ENCODE measurements around the gene ITFG1. TPM values are rescaled to one million over a fixed set of nuclear protein-coding genes. Genes with fewer than 3 reads are reported as not detected.
A peak's percentile ranks its signal among the peaks of the same experiment; 100 is the strongest.
"Not testable (repeated sequence)": the region's sequence is repeated elsewhere in the genome, so short reads cannot be mapped to it uniquely, and the experiment has no call there.

The ITFG1 gene
- total and polyA plus RNA-seq, 5 donors: 51.7 to 72.6 (median 63.4) TPM

DNA sequence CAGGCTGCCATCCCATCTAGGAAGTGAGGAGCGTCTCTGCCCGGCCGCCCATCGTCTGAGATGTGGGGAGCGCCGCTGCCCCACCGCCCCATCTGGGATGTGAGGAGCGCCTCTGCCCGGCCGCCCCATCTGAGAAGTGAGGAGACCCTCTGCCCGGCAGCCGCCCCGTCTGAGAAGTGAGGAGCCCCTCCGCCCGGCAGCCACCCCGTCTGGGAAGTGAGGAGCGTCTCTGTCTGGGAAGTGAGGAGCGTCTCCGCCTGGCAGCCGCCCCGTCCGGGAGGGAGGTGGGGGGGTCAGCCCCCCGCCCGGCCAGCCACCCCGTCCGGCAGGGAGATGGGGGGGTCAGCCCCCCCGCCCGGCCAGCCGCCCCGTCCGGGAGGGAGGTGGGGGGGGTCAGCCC lies 279.8 kb downstream of the ITFG1 start:
- H3K4me1 ChIP-seq (ENCODE audit: control insufficient read depth, insufficient read depth, low read length); H3K9me3 ChIP-seq (ENCODE audit: control insufficient read depth, low read length); ATAC-seq; DNase-seq; H3K27ac ChIP-seq (ENCODE audit: low read length); H3K4me3 ChIP-seq (ENCODE audit: low read length); H3K27me3 ChIP-seq (ENCODE audit: control insufficient read depth, insufficient read depth); intact Hi-C loops (cut with DNase I): not testable (repeated sequence)
- WGBS: 98% methylated on average over 31 of the region's 31 CpGs

DNA sequence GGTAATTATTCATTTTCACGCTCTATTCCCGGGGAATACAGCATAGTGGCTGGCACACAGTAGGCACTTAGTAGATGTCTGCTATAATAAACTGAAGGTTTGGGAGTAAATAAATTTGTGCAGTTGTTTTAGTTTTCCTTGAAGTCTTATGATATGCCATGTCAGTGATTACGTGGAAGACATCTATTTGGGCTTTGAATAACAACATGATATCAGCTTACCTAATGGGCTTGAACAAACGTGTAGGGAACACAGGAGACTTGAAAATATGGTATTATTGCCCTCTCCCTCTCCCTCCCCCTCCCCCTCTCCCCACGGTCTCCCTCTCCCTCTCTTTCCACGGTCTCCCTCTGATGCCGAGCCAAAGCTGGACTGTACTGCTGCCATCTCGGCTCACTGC lies 280.8 kb downstream of the ITFG1 start:
- H3K27me3 ChIP-seq (ENCODE audit: control insufficient read depth, insufficient read depth): no peaks in the 10 kb centered on the region
- H3K27ac ChIP-seq (ENCODE audit: low read length): no peak overlapping the region
- no peak for ATAC-seq
- DNase-seq: no peak
- no peak overlapping the region for H3K4me3 ChIP-seq (ENCODE audit: low read length)
- H3K9me3 ChIP-seq (ENCODE audit: control insufficient read depth, low read length): no peaks in the 10 kb centered on the region
- WGBS: 91% methylated on average over 8 of the region's 8 CpGs
- H3K4me1 ChIP-seq (ENCODE audit: control insufficient read depth, insufficient read depth, low read length): no peaks in the 10 kb centered on the region
- intact Hi-C loops (cut with DNase I): no loop called here

DNA sequence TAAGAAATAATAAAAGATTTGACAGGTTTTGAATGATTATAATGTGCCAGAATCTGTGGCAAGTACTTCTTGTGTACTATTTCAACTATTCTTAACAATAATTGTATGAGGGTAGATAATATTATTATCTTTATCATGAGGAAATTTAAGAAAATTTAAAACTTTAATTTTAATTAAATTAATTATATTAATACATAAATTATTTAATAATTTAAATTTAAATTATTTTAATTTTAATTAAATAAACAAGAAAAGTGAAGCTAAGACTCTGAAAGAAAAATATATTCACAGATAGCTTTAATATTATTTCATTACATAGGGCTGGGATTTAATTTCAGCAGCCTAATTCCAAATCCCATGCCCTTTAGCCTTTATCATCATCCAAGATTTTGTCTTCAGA lies 285.7 kb downstream of the ITFG1 start:
- intact Hi-C loops (cut with DNase I): no loop called here
- no peak overlapping the region for H3K27ac ChIP-seq (ENCODE audit: low read length)
- no peaks in the 10 kb centered on the region for H3K27me3 ChIP-seq (ENCODE audit: control insufficient read depth, insufficient read depth)
- no peaks in the 10 kb centered on the region for H3K4me1 ChIP-seq (ENCODE audit: control insufficient read depth, insufficient read depth, low read length)
- DNase-seq: no peak
- no peak for ATAC-seq
- no peak overlapping the region for H3K4me3 ChIP-seq (ENCODE audit: low read length)
- H3K9me3 ChIP-seq (ENCODE audit: control insufficient read depth, low read length): no peaks in the 10 kb centered on the region

DNA sequence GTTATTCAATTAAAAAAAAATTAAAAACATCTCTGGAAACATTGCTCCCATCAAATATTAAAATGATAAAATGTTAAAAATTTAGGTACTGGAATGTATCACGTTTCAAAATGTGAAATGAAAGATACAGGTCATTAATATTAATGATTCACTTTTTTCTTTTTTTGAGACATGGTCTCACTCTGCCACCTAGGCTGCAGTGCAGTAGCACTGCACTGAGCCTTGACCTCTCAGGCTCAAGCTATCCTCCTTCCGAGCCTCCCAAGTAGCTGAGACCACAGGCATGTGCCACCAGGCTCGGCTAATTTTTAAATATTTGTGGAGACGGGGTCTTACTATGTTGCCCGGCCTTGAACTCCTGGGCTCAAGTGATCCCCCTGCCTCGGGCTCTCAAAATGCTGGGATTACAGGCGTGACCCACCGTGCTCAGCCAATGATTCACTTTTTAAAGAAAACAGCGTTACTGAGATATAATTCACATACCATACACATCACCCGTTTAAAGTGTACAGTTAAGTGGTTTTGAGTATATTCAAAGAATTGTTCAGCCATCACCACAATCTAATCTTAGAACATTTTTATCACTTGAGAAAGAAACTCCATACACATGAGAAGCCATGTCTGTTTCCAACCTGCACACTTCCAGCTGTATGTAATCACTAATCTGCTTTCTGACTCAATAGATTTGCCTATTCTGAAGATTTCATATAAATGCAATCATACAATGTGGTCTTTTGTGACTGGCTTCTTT lies 298.0 kb downstream of the ITFG1 start:
- WGBS: 92% methylated on average over 10 of the region's 10 CpGs

DNA sequence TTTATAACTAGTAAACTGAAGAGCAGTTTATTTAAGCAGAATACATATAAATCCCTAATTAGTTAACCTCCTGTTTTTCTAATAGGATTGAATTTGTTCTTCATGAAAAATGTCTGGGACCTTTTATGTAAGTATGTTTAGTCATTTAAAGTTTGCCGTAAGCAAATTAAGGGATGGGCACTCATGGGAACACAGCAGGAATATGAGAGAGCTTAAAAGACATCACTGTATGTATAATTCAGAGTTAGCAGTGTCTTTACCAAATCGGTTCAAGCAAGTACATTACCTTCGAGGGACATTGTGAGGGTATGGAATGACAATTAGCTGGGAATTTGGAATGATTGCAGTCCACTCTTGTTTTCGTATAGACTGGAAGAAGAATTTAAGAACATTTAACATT lies 299.4 kb downstream of the ITFG1 start:
- DNase-seq (no peak), ATAC-seq (no peak)
- WGBS: 94% methylated on average over 4 of the region's 4 CpGs
- Histone ChIP-seq H3K27ac (ENCODE audit: low read length) (no peak overlapping the region), H3K9me3 (ENCODE audit: control insufficient read depth, low read length) (no peaks in the 10 kb centered on the region), H3K4me1 (ENCODE audit: control insufficient read depth, insufficient read depth, low read length) (no peaks in the 10 kb centered on the region), H3K27me3 (ENCODE audit: control insufficient read depth, insufficient read depth) (no peaks in the 10 kb centered on the region), H3K4me3 (ENCODE audit: low read length) (no peak overlapping the region)
- intact Hi-C loops (cut with DNase I): no loop called here

More for the DNA sequence above, 298.0 kb downstream of the ITFG1 start:
- intact Hi-C loops (cut with DNase I): no loop called here
- H3K9me3 ChIP-seq (ENCODE audit: control insufficient read depth, low read length): no peaks in the 10 kb centered on the region
- ATAC-seq (no peak), DNase-seq (no peak)
- H3K27ac ChIP-seq (ENCODE audit: low read length): no peak overlapping the region
- H3K27me3 ChIP-seq (ENCODE audit: control insufficient read depth, insufficient read depth): no peaks in the 10 kb centered on the region
- H3K4me1 ChIP-seq (ENCODE audit: control insufficient read depth, insufficient read depth, low read length): no peaks in the 10 kb centered on the region
- no peak overlapping the region for H3K4me3 ChIP-seq (ENCODE audit: low read length)

DNA sequence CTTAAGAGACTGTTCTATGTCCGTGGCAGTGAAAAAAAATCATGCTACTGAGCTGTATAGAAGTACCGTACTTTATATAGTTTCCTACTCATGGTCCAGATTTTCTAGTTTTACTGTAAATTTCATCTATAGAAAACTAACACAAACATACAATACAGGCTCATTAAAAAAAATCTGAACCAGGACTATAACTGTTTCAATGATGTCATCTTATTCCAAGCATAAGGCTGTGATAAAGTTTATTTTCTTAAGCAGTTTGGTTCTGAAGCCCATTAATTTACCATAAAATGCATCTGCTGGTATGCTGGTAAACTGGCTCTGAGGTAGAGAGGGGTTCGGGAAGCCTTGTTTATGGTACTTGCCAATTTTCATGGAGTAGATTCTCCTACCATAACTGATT lies 300.4 kb downstream of the ITFG1 start:
- WGBS: 95% methylated on average over 3 of the region's 3 CpGs
- intact Hi-C loops (cut with DNase I): no loop called here

DNA sequence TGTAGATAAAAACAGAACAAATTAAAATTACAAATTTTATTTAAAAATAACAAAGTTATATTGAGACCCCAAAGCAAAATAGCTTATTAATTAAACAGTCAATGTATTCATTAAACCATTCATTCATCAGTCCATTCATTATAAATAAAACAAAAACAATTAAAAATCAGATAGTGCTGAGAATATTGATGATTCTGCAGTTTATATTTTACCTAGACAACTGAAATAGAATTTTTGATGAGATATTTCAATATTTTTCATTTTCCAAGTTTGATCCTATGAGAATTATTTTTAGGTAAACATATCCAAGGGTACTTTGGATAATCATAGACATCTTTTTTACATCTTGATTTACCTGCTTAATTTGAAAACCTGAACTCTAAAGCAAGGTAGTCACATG lies 301.9 kb downstream of the ITFG1 start:
- H3K9me3 ChIP-seq (ENCODE audit: control insufficient read depth, low read length): no peaks in the 10 kb centered on the region
- H3K4me3 ChIP-seq (ENCODE audit: low read length): no peak overlapping the region
- DNase-seq: no peak
- H3K27me3 ChIP-seq (ENCODE audit: control insufficient read depth, insufficient read depth): no peaks in the 10 kb centered on the region
- intact Hi-C loops (cut with DNase I): no loop called here
- no peak overlapping the region for H3K27ac ChIP-seq (ENCODE audit: low read length)
- no peak for ATAC-seq
- no peaks in the 10 kb centered on the region for H3K4me1 ChIP-seq (ENCODE audit: control insufficient read depth, insufficient read depth, low read length)

More for the DNA sequence above, 300.4 kb downstream of the ITFG1 start:
- no peak for ATAC-seq
- Histone ChIP-seq H3K4me3 (ENCODE audit: low read length) (no peak overlapping the region), H3K4me1 (ENCODE audit: control insufficient read depth, insufficient read depth, low read length) (no peaks in the 10 kb centered on the region), H3K9me3 (ENCODE audit: control insufficient read depth, low read length) (no peaks in the 10 kb centered on the region), H3K27ac (ENCODE audit: low read length) (no peak overlapping the region), H3K27me3 (ENCODE audit: control insufficient read depth, insufficient read depth) (no peaks in the 10 kb centered on the region)
- no peak for DNase-seq

DNA sequence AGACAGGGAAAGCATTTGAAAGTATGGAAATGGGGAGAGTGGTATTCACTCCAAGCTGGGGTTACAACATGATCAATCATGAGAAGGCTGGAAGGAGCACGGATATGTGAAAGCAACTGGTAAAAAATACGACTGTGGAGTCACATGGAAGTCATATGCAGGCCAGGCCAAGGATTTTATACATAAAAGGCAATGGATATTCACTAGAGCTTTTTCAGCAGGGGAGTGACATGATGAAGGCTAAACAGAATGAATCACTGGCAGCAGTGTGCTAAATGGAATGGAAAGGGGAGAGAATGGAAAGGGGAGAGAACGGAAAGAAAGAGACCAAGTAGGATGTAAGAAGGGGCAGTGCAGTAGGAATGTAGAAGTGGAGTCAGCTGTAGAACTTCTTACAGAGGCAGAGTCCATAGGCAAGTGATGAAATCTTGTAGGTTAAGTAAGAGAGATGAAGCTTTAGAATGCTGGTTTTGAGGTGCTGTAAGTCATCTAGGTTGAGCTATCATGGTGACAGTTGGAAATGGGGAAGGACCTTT lies 304.1 kb downstream of the ITFG1 start:
- Histone ChIP-seq H3K4me3 (ENCODE audit: low read length) (no peak overlapping the region), H3K27me3 (ENCODE audit: control insufficient read depth, insufficient read depth) (no peaks in the 10 kb centered on the region), H3K27ac (ENCODE audit: low read length) (no peak overlapping the region), H3K4me1 (ENCODE audit: control insufficient read depth, insufficient read depth, low read length) (no peaks in the 10 kb centered on the region), H3K9me3 (ENCODE audit: control insufficient read depth, low read length) (no peaks in the 10 kb centered on the region)
- ATAC-seq (no peak), DNase-seq (no peak)
- intact Hi-C loops (cut with DNase I): no loop called here
- WGBS: 94% methylated on average over 3 of the region's 3 CpGs

DNA sequence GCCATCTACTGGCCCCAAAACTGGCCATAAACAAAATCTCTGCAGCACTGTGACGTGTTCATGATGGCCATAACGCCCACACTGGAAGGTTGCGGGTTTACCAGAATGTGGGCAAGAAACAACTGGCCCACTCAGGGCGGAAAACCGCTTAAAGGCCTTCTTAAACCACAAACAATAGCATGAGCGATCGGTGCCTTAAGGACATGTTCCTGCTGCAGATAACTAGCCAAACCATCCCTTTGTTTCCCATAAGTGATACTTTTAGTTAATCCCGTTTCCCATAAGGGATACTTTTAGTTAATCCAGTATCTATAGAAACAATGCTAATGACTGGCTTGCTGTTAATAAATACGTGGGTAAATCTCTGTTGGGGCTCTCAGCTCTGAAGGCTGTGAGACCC lies 308.4 kb downstream of the ITFG1 start:
- intact Hi-C loops (cut with DNase I); H3K27ac ChIP-seq (ENCODE audit: low read length); H3K27me3 ChIP-seq (ENCODE audit: control insufficient read depth, insufficient read depth); ATAC-seq; H3K4me1 ChIP-seq (ENCODE audit: control insufficient read depth, insufficient read depth, low read length); DNase-seq; H3K9me3 ChIP-seq (ENCODE audit: control insufficient read depth, low read length); H3K4me3 ChIP-seq (ENCODE audit: low read length): not testable (repeated sequence)
- WGBS: 98% methylated on average over 9 of the region's 9 CpGs

DNA sequence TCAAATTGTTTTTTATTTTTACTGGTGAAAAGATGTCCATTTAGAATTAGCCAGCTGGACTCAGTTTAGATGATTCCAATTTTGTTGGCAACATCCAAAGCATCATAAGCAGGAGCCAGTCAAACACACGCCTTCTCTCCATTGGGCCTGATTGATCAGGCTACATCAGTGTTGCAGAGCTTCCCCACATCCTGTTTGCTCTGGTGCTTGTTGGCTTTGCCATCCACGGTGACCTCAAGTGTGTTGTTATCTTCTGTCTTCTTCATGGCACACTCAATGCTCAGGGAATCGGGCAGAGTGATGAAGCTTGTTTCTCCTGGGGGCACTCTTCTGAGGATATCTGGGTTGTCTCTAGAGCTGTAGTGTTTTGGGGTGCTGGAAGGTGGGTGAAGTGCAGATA lies 310.8 kb downstream of the ITFG1 start:
- intact Hi-C loops (cut with DNase I): no loop called here
- Histone ChIP-seq H3K27me3 (ENCODE audit: control insufficient read depth, insufficient read depth) (no peaks in the 10 kb centered on the region), H3K9me3 (ENCODE audit: control insufficient read depth, low read length) (no peaks in the 10 kb centered on the region), H3K4me3 (ENCODE audit: low read length) (no peak overlapping the region), H3K27ac (ENCODE audit: low read length) (no peak overlapping the region), H3K4me1 (ENCODE audit: control insufficient read depth, insufficient read depth, low read length) (no peaks in the 10 kb centered on the region)
- ATAC-seq (no peak), DNase-seq (no peak)
- WGBS: 93% methylated on average over 3 of the region's 3 CpGs

DNA sequence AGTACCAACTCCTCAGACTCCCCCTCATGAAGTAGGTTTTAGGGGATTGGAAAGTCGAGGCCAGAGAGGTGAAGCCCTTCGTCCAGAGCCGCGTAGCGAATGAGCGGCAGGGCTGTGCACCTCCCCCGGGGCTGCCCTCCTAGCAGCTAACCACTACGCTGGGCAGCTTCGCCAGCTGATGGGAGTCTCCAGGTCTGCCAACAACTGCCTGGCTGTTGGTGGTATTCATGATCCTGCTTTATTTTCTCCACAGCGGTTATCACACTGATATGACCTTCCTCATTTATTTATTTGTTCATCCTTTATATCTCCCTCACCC lies 316.3 kb downstream of the ITFG1 start:
- H3K4me1 ChIP-seq (ENCODE audit: control insufficient read depth, insufficient read depth, low read length): no peaks in the 10 kb centered on the region
- intact Hi-C loops (cut with DNase I): loop anchor here in 2 of 4 donors (5.0 to 10.0 kb wide), 4 partner anchors 110 to 1018 kb away; partner anchors contain the start of gene ABCC12 (in 1 of the 2)
- no peak for DNase-seq
- H3K27me3 ChIP-seq (ENCODE audit: control insufficient read depth, insufficient read depth): no peaks in the 10 kb centered on the region
- no peak overlapping the region for H3K27ac ChIP-seq (ENCODE audit: low read length)
- H3K9me3 ChIP-seq (ENCODE audit: control insufficient read depth, low read length): no peaks in the 10 kb centered on the region
- WGBS: 14% methylated on average over 10 of the region's 10 CpGs
- ATAC-seq: peak in 1 of 2 donors; percentile 33
- peak overlapping the region; percentile 77 for H3K4me3 ChIP-seq (ENCODE audit: low read length)
